K562 (cell line): Measurements from ENCODE around the gene SAMD14. TPM values are rescaled to one million over a fixed set of nuclear protein-coding genes. Genes with fewer than 3 reads are reported as not detected.

ENCODE experiments used
- BACH1 ChIP-seq: fragments of 200-800 bp; sonication (Bioruptor generic); IDR thresholded peaks from 2 replicates; pipeline ENCODE4 v1.6.1; 2016; ENCODE audit warnings: missing genetic modification characterization, missing compliant biosample characterization
- CREM ChIP-seq: IDR thresholded peaks from 2 replicates; pipeline ENCODE4 v1.6.1; 2014; ENCODE audit warnings: antibody characterized with exemption, low read depth
- HDAC1 ChIP-seq, 2 experiments: fragments of 450-650 bp; IDR thresholded peaks; 2 replicates each; pipeline ENCODE4 v1.6.1; 2016 to 2017; ENCODE audit warnings: inconsistent platforms in 1 of 2, mild to moderate bottlenecking in 1 of 2, moderate library complexity in 1 of 2
- HDAC3 ChIP-seq: fragments of 450-650 bp; IDR thresholded peaks from 2 replicates; pipeline ENCODE4 v1.6.1; 2018; ENCODE audit warnings: borderline replicate concordance, mild to moderate bottlenecking, moderate library complexity; ENCODE audit not compliant: partially characterized antibody
- HDGF ChIP-seq: fragments of 450-650 bp; IDR thresholded peaks from 2 replicates; pipeline ENCODE4 v1.6.1; 2016
- HMG20B ChIP-seq: fragments of 250-450 bp; sonication (Bioruptor Pico); IDR thresholded peaks from 2 replicates; pipeline ENCODE4 v1.5.0; 2021; ENCODE audit warnings: mild to moderate bottlenecking
- KDM1A ChIP-seq, 2 experiments: fragments of 450-650 bp; IDR thresholded peaks; 2 replicates each; pipeline ENCODE4 v1.6.1; 2016; ENCODE audit warnings: mild to moderate bottlenecking in 2 of 2
- MAX ChIP-seq: sonication (generic); formaldehyde crosslinking; IDR thresholded peaks from 2 replicates; pipeline ENCODE4 v1.9.0; 2022; ENCODE audit warnings: mild to moderate bottlenecking, missing genetic modification reagents
- NCOA1 ChIP-seq: fragments of 450-650 bp; IDR thresholded peaks from 2 replicates; pipeline ENCODE4 v1.6.1; 2016; ENCODE audit warnings: low read depth
- NCOA2 ChIP-seq, 2 experiments: fragments of 450-650 bp; IDR thresholded peaks; 2 replicates each; pipeline ENCODE4 v1.6.1; 2018; ENCODE audit warnings: mild to moderate bottlenecking in 2 of 2, moderate library complexity in 1 of 2; ENCODE audit not compliant: partially characterized antibody in 2 of 2
- RBM14 ChIP-seq: fragments of 200-400 bp; formaldehyde crosslinking; IDR thresholded peaks from 2 replicates; pipeline ENCODE4 v1.6.1; 2018; ENCODE audit warnings: low read depth, mild to moderate bottlenecking, low read length, moderate library complexity, borderline replicate concordance; ENCODE audit not compliant: insufficient read depth
- SRSF3 ChIP-seq: fragments of 200-400 bp; formaldehyde crosslinking; IDR thresholded peaks from 2 replicates; pipeline ENCODE4 v1.6.1; 2016; ENCODE audit warnings: mild to moderate bottlenecking, low read length, moderate library complexity; ENCODE audit not compliant: insufficient read depth
- TEAD4 ChIP-seq, 2 experiments: sonication (generic) in 1 of 2; formaldehyde crosslinking in 1 of 2; IDR thresholded peaks; 2 replicates each; pipeline versions ENCODE4 v1.6.1 to v1.8.0; 2012 to 2022; ENCODE audit warnings: borderline replicate concordance in 1 of 2, inconsistent platforms in 1 of 2, low read length in 1 of 2, mild to moderate bottlenecking in 1 of 2, missing genetic modification reagents in 1 of 2
- TRIM24 ChIP-seq, 2 experiments: fragments of 450-650 bp; IDR thresholded peaks; 2 replicates each; pipeline ENCODE4 v1.6.1; 2016
- VEZF1 ChIP-seq: fragments of 200-800 bp; sonication (Bioruptor generic); IDR thresholded peaks from 2 replicates; pipeline ENCODE4 v1.6.1; 2017; ENCODE audit warnings: missing genetic modification characterization, missing compliant biosample characterization
- ZFX ChIP-seq: sonication (generic); formaldehyde crosslinking; IDR thresholded peaks from 2 replicates; pipeline ENCODE4 v1.8.0; 2022; ENCODE audit warnings: mild to moderate bottlenecking, missing genetic modification reagents, moderate library complexity
- ZNF146 ChIP-seq: IDR thresholded peaks from one replicate; pipeline ENCODE4 v1.6.1; 2018; ENCODE audit warnings: missing compliant biosample characterization; ENCODE audit not compliant: unreplicated experiment
- ZNF398 ChIP-seq: fragments of 250-450 bp; sonication (Bioruptor Pico); IDR thresholded peaks from 2 replicates; pipeline ENCODE4 v1.8.0; 2021; ENCODE audit warnings: moderate library complexity, mild to moderate bottlenecking, inconsistent platforms
- ZNF586 ChIP-seq: fragments of 450-650 bp; formaldehyde crosslinking; conservative IDR thresholded peaks from 2 replicates; pipeline ENCODE4 v1.4.0; 2020; ENCODE audit warnings: mild to moderate bottlenecking, moderate library complexity
- polyA plus RNA-seq, 8 experiments: library from polyadenylated mRNA; depleted of rRNA in 4 of 8; stranded (reverse) in 5 of 8; unstranded in 3 of 8; fragments of >200 nt; fragmentation: Nextera tagmentation in 2 of 8; fragmentation: Illumina TruSeq in 1 of 8; extraction: Ambion mirVana in 2 of 8; extraction: Trizol in 1 of 8; gene quantifications; 2 replicates each; pipeline versions ENCODE4 v1.2.1 to v1.2.3, GENCODE V29; 2011 to 2014; ENCODE audit warnings: inconsistent platforms in 1 of 8, missing spikeins in 1 of 8
- total RNA-seq, 7 experiments: library from RNA; depleted of rRNA in 6 of 7; stranded (reverse); fragments of >200 nt in 6 of 7; fragmentation: Illumina TruSeq in 2 of 7; extraction: Trizol in 2 of 7; gene quantifications; 2 replicates each; pipeline versions ENCODE4 v1.2.1 to v1.2.3, GENCODE V29; 2011 to 2021; ENCODE audit warnings: low replicate concordance in 1 of 7
- TF ChIP-seq, protein P1 (sequence below): fragments of 450-650 bp; IDR thresholded peaks from 2 replicates; pipeline ENCODE4 v1.6.1; 2016; ENCODE audit warnings: antibody characterized with exemption

Gene SAMD14
- total and polyA plus RNA-seq, 9 of the 15 experiments (the other 6 are each of a cell fraction or from before 2014, with no cell fraction given), result 0.04 to 0.07 TPM; not detected in 7

- TF ChIP-seq ZNF398 (no peak), MAX (CRISPR knock-in tag) (peak; percentile 42; the same call in 1 of the 2 replicates), TRIM24 (IDR thresholded peaks at IDR 0.05) (0 out of 4 replicates have a peak, but pooled peaks of 1 of the 2 experiments have one; percentile 13), ZFX (0 out of 2 replicates have a peak, but pooled peaks have one; percentile 15), NCOA2 (IDR thresholded peaks at IDR 0.05; ENCODE audit: partially characterized antibody in 2 of 2) (no peak), VEZF1 (CRISPR knock-in tag) (peak; percentile 95), HDGF (no peak), CREM (peak; percentile 43; the same call in 1 of the 2 replicates), ZNF586 (CRISPR knock-in tag) (no peak), BACH1 (tag) (no peak), NCOA1 (0 out of 2 replicates have a peak, but pooled peaks have one; percentile 19), KDM1A (IDR thresholded peaks at IDR 0.05) (peak in 1 of 2 experiments; percentile 86; a peak in 2 of 4 replicates), SRSF3 (no peak), TEAD4 (IDR thresholded peaks at IDR 0.05; ENCODE audit: low read length) (peak; percentile 82; the same call in 1 of the 2 replicates), TEAD4 (CRISPR knock-in tag; IDR thresholded peaks at IDR 0.05; ENCODE audit: borderline replicate concordance) (no peak), HDAC1 (IDR thresholded peaks at IDR 0.05) (peak in 1 of 2 experiments; percentile 56; a peak in 2 of 4 replicates), HMG20B (CRISPR knock-in tag) (no peak), HDAC3 (no peak), ZNF146 (CRISPR knock-in tag) (no peak), RBM14 (no peak)
- TF ChIP-seq, protein P1, sequence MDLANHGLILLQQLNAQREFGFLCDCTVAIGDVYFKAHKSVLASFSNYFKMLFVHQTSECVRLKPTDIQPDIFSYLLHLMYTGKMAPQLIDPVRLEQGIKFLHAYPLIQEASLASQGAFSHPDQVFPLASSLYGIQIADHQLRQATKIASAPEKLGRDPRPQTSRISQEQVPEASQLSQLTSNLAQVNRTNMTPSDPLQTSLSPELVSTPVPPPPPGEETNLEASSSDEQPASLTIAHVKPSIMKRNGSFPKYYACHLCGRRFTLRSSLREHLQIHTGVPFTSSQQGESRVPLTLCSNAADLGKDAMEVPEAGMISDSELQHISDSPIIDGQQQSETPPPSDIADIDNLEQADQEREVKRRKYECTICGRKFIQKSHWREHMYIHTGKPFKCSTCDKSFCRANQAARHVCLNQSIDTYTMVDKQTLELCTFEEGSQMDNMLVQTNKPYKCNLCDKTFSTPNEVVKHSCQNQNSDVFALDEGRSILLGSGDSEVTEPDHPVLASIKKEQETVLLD, result no peak
- TF ChIP-seq, all 486 proteins: peak for 34
Observed at GRCh38 chr17:50101346-50102163, 28.4 kb downstream of the SAMD14 start (continued).
